HFF-Myc (cell line): Measurements from ENCODE around the gene INAFM2.

Experiments
- DNase-seq: peaks from one replicate; pipeline ENCODE4 v3.0.0-alpha.2; 2011; ENCODE audit warnings: low read depth; ENCODE audit errors: extremely low read depth
- H3K4me3 ChIP-seq: replicated peaks from 2 replicates; pipeline ENCODE4 v1.5.1; 2011; ENCODE audit warnings: low read depth, mild to moderate bottlenecking, control low read depth, low read length
- CTCF ChIP-seq: IDR thresholded peaks from 2 replicates; pipeline ENCODE4 v1.5.1; 2012; ENCODE audit warnings: mild to moderate bottlenecking, low read depth, low read length, control low read depth; ENCODE audit errors: missing control alignments

Gene INAFM2

GRCh38 chr15:40293006-40293405, 30.5 kb upstream of the INAFM2 start:
- TF ChIP-seq CTCF: no peak

DNA sequence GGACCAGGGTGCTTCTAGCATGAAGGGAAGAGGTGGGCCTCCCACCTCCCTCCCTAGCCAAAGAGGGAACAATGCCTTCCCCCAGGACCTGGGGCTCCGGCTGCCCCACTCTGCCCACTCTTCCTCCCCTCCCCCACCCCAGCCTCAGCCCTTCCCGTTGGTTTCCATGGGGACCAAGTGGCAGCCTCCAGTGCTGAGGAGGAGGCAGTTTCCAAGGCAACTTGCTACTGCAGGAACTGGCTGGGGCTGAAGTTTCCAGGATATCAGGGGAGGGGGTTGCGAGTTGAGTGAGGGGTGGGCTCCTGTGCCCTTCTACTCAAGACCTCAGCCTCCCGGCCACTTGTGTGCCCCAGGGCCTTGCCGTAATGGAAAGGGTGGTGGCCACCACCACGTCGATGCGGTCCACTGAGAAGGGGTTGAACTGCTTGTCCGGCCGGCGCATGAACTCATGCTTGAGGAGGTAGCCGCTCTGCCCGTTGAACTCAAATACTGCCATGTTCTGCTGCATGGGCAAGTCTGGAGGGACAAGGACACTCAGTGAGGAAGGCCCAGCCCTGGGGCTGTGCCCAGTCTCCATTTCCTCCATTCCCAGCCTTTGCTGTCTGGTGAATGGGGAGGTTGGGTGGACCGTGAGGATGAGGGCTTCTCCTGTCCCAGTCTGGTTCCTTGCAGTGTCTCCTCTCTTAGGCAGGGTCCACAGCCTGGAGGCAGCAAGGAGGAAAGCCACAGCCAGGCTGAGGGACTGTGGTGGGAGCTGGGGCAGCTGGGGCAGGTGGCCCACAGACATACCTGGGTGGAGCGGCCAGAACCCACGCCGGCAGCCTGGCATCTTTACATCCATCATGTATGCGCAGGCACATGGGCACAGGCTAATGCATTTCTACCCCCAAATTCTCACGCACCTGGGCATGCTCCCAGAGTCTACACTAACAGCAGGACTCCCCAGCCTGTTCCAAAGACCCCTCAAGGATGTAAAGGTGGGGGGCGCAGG, 29.3 kb upstream of the INAFM2 start:
- no peak overlapping the region for H3K4me3 ChIP-seq
- no peak for TF ChIP-seq CTCF
- DNase-seq: no peak

More at GRCh38 chr15:40293006-40293405, 30.5 kb upstream of the INAFM2 start:
- H3K4me3 ChIP-seq: no peak overlapping the region
- no peak for DNase-seq

DNA sequence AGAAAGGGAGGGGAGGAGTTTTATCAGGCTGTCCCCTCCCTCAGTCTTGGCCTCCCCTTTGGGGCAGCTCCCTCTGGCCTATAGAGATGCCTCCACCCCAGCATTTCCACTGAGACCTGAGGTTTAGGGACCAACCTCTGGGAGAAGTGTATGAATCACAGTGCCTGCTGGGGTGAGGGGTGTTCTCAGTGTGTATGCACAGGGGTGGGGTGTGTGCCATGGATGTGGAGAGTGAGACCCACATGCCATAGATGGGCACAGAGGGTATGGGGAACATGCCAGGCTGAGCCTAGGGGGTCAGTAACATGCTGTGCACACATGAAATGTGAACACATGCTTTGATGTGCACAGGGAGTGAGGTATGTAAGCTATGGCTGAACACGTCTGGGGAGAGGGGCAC, 28.2 kb upstream of the INAFM2 start:
- TF ChIP-seq CTCF: no peak
- DNase-seq: no peak
- H3K4me3 ChIP-seq: no peak overlapping the region

GRCh38 chr15:40295877-40296560, 27.5 kb upstream of the INAFM2 start:
- no peak for DNase-seq
- TF ChIP-seq CTCF: no peak

GRCh38 chr15:40296561-40297230, 26.8 kb upstream of the INAFM2 start:
- H3K4me3 ChIP-seq: no peak overlapping the region
- no peak for DNase-seq
- no peak for TF ChIP-seq CTCF

More at GRCh38 chr15:40295877-40296560, 27.5 kb upstream of the INAFM2 start:
- no peak overlapping the region for H3K4me3 ChIP-seq

DNA sequence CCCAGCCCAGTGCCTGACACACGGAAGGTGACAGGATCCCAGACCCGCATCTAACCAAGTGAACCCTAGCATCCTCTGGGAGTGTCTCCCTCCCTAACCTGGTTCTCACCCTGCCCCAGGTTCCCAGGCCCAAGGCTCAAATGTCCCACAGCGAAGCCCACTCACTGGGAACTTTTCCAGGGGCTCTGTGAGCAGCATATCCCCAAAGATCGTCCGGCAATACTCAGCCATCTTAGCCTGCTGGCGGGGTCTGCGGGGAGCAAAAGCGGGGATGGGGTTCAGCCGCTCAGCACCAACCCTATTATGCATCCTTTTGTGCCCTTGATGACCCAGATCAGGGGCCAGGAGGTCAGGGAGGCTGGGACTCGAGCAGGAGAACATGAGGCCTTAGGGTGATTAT, 26.1 kb upstream of the INAFM2 start:
- no peak for TF ChIP-seq CTCF
- no peak for DNase-seq
- H3K4me3 ChIP-seq: no peak overlapping the region
